HepG2 (cell line): Measurements from ENCODE around the gene DSCAM. TPM values are rescaled to one million over a fixed set of nuclear protein-coding genes. Genes with fewer than 3 reads are reported as not detected.

Experiments used
- ATAC-seq: fragments of 200-7000 bp; cut with Tn5 transposase; 3 replicates; pipeline ENCODE4 v1.9.1; 2020; ENCODE audit warnings: mild to moderate bottlenecking, moderate library complexity
- BruUV-seq: library from RNA; stranded (reverse); fragments of 400-500 nt; replicated peaks from 2 replicates; lab custom pipeline; 2021; lab: Mats Ljungman, UMichigan
- CTCF ChIA-PET: fragments of 300-600 bp; formaldehyde crosslinking; extraction: SDS; loops from one replicate; lab custom pipeline; 2021; ENCODE audit warnings: low total read pairs, inconsistent platforms, low intra/inter-chr PET ratio; lab: Yijun Ruan, JAX
- POLR2A ChIA-PET: fragments of 350-600 bp; sonication (Branson Sonifier 250); formaldehyde crosslinking; loops from one replicate; lab custom pipeline; 2020; ENCODE audit warnings: antibody characterized with exemption, inconsistent platforms; lab: Yijun Ruan, JAX
- DNase-seq: peaks from one replicate; pipeline ENCODE4 v3.0.0-alpha.2; 2015; ENCODE audit warnings: low spot score
- FAIRE-seq: peaks from 3 replicates; lab custom pipeline; 2011; peaks lifted over from hg19 to GRCh38; lab: Jason Lieb, UNC
- H2AFZ ChIP-seq: one replicate; pipeline ENCODE4 v1.6.1; 2011; ENCODE audit warnings: low read length, inconsistent platforms
- H3K27ac ChIP-seq: fragments of 300-600 bp; 3 replicates; pipeline ENCODE4 v1.8.0; 2011; ENCODE audit warnings: mixed run types, mild to moderate bottlenecking, mixed read lengths, low read length, inconsistent platforms; ENCODE audit not compliant: insufficient read depth; ENCODE audit errors: extremely low read length
- H3K27me3 ChIP-seq, 2 experiments: fragments of 200-600 bp in 1 of 2; 2 replicates in 1 of 2; 3 replicates in 1 of 2; pipeline versions ENCODE4 v1.6.0 to v1.8.0; 2011; ENCODE audit warnings: low read length in 2 of 2, mild to moderate bottlenecking in 2 of 2, moderate library complexity in 2 of 2, inconsistent platforms in 1 of 2; ENCODE audit not compliant: insufficient read depth in 2 of 2, control insufficient read depth in 1 of 2
- H3K36me3 ChIP-seq, 2 experiments: fragments of 200-600 bp in 1 of 2; replicated peaks in 1 of 2; 2 replicates in 1 of 2; 3 replicates in 1 of 2; pipeline versions ENCODE4 v1.5.1 to v1.8.0; 2011; ENCODE audit warnings: low read length in 2 of 2, inconsistent platforms in 1 of 2; ENCODE audit not compliant: insufficient read depth in 2 of 2, control insufficient read depth in 1 of 2
- H3K4me1 ChIP-seq: 2 replicates; pipeline ENCODE4 v1.5.1; 2012; ENCODE audit warnings: low read length, inconsistent platforms; ENCODE audit not compliant: insufficient read depth
- H3K4me2 ChIP-seq: 2 replicates; pipeline ENCODE4 v1.6.0; 2011; ENCODE audit warnings: low read depth, low read length, inconsistent platforms
- H3K4me3 ChIP-seq, 3 experiments: fragments of 200-600 bp in 1 of 3; sonication (generic), shearing (Covaris generic) in 1 of 3; replicated peaks in 1 of 3; 2 replicates each; pipeline ENCODE4 v1.5.1; 2011 to 2016; ENCODE audit warnings: low read length in 3 of 3, inconsistent platforms in 2 of 3, low read depth in 2 of 3, mild to moderate bottlenecking in 2 of 3, control low read depth in 1 of 3, mixed read lengths in 1 of 3; ENCODE audit not compliant: insufficient read depth in 1 of 3
- H3K79me2 ChIP-seq: one replicate; pipeline ENCODE4 v1.6.1; 2011; ENCODE audit warnings: low read length, inconsistent platforms; ENCODE audit not compliant: insufficient read depth
- H3K9ac ChIP-seq: 2 replicates; pipeline ENCODE4 v1.6.0; 2011; ENCODE audit warnings: mild to moderate bottlenecking, low read depth, low read length, inconsistent platforms; ENCODE audit not compliant: insufficient read depth
- H3K9me3 ChIP-seq: 2 replicates; pipeline ENCODE4 v1.5.1; 2012; ENCODE audit warnings: mild to moderate bottlenecking, low read length
- H4K20me1 ChIP-seq: 2 replicates; pipeline ENCODE4 v1.6.0; 2011; ENCODE audit warnings: inconsistent platforms, mild to moderate bottlenecking, low read length, moderate library complexity; ENCODE audit not compliant: insufficient read depth
- ATF6 ChIP-seq: sonication (generic); formaldehyde crosslinking; conservative IDR thresholded peaks from 2 replicates; pipeline ENCODE4 v1.4.0; 2020; ENCODE audit warnings: missing genetic modification reagents
- CHD2 ChIP-seq: IDR thresholded peaks from 2 replicates; pipeline ENCODE4 v1.6.1; 2011; ENCODE audit warnings: low read depth, low read length, improper control_type of control experiment
- CREB3 ChIP-seq: sonication (generic); formaldehyde crosslinking; IDR thresholded peaks from 2 replicates; pipeline ENCODE4 v1.5.0; 2020; ENCODE audit warnings: missing genetic modification reagents
- HNRNPK ChIP-seq: fragments of 200-400 bp; formaldehyde crosslinking; IDR thresholded peaks from 2 replicates; pipeline ENCODE4 v1.6.1; 2018; ENCODE audit warnings: low read length, low read depth, moderate library complexity, mild to moderate bottlenecking; ENCODE audit not compliant: poor library complexity, severe bottlenecking
- IRX3 ChIP-seq: sonication (generic); formaldehyde crosslinking; IDR thresholded peaks from 2 replicates; pipeline ENCODE4 v1.8.1; 2023; ENCODE audit warnings: mild to moderate bottlenecking, low read depth, missing genetic modification reagents, borderline replicate concordance
- KMT2B ChIP-seq: IDR thresholded peaks from 2 replicates; pipeline ENCODE4 v1.6.1; 2016; ENCODE audit warnings: missing genetic modification reagents, missing compliant biosample characterization
- MBD4 ChIP-seq: IDR thresholded peaks from 2 replicates; pipeline ENCODE4 v1.6.1; 2012; ENCODE audit warnings: low read length, inconsistent platforms, borderline replicate concordance
- MIER2 ChIP-seq: IDR thresholded peaks from 2 replicates; pipeline ENCODE4 v1.6.1; 2016; ENCODE audit warnings: missing biosample characterization, missing genetic modification reagents
- REPIN1 ChIP-seq: sonication (generic); formaldehyde crosslinking; IDR thresholded peaks from 2 replicates; pipeline ENCODE4 v1.8.0; 2022; ENCODE audit warnings: missing genetic modification reagents, low read depth, mild to moderate bottlenecking, borderline replicate concordance
- RNF2 ChIP-seq: fragments of 450-650 bp; conservative IDR thresholded peaks from 2 replicates; pipeline ENCODE4 v1.6.1; 2016; ENCODE audit warnings: low read depth
- ZNF12 ChIP-seq: sonication (generic); formaldehyde crosslinking; IDR thresholded peaks from 2 replicates; pipeline ENCODE4 v1.5.0; 2020; ENCODE audit warnings: missing genetic modification reagents
- ZNF577 ChIP-seq: sonication (generic); formaldehyde crosslinking; IDR thresholded peaks from 2 replicates; pipeline ENCODE4 v1.4.0; 2020; ENCODE audit warnings: mild to moderate bottlenecking, low read depth, missing genetic modification reagents, borderline replicate concordance
- ZNF724P ChIP-seq: sonication (generic); formaldehyde crosslinking; IDR thresholded peaks from 2 replicates; pipeline ENCODE4 v1.8.0; 2022; ENCODE audit warnings: missing genetic modification reagents, borderline replicate concordance
- ZNF746 ChIP-seq: sonication (generic); formaldehyde crosslinking; IDR thresholded peaks from 2 replicates; pipeline ENCODE4 v1.8.0; 2022; ENCODE audit warnings: mild to moderate bottlenecking, missing genetic modification reagents
- ZNF75D ChIP-seq: sonication (generic); formaldehyde crosslinking; IDR thresholded peaks from 2 replicates; pipeline ENCODE4 v1.8.1; 2023; ENCODE audit warnings: missing genetic modification reagents, mild to moderate bottlenecking, borderline replicate concordance
- WGBS: methylation state at CpG from one replicate; pipeline ENCODE4 v1.1.6; 2017; ENCODE audit warnings: low lambda C conversion rate; 5-methylcytosine and 5-hydroxymethylcytosine counted together
- in situ Hi-C: cut with HindIII; loops from 2 replicates; pipeline ENCODE4 v1.10.0; 2017; ENCODE audit warnings: low pct_unique_long_range_greater_than_20kb; ENCODE audit not compliant: extremely low pct_ligation_motif_present
- intact Hi-C: fragments of 100-400 bp; cut with micrococcal nuclease; formaldehyde crosslinking; loops from one replicate; pipeline ENCODE4 v1.10.0; 2022; ENCODE audit not compliant: unreplicated experiment
- polyA plus RNA-seq, 8 experiments: library from polyadenylated mRNA; depleted of rRNA in 3 of 8; stranded (reverse) in 7 of 8; unstranded in 1 of 8; fragments of >200 nt; fragmentation: Illumina TruSeq in 4 of 8; extraction: Trizol in 4 of 8; gene quantifications; 2 replicates each; pipeline versions ENCODE4 v1.2.1 to v1.2.3, GENCODE V29; 2011 to 2016; ENCODE audit warnings: low read depth in 4 of 8, missing spikeins in 1 of 8, mixed read lengths in 1 of 8; ENCODE audit not compliant: insufficient read depth in 1 of 8
- total RNA-seq, 5 experiments: library from RNA; depleted of rRNA; stranded (reverse); fragments of >200 nt; fragmentation: Illumina TruSeq; extraction: Trizol; gene quantifications; 2 replicates each; pipeline ENCODE4 v1.2.3, GENCODE V29; 2016; ENCODE audit warnings: low read depth in 1 of 5

Gene DSCAM
- total and polyA plus RNA-seq, 2 of the 13 experiments (the other 11 are each of a cell fraction or from before 2014, with no cell fraction given) = not detected

- CTCF ChIA-PET = no interaction called here
- Histone ChIP-seq H3K27ac (no peak overlapping the region), H3K9me3 (peaks cover 95% of the 10 kb centered on the region), H3K27me3 (no peaks in the 10 kb centered on the region), H3K4me1 (no peaks in the 10 kb centered on the region), H3K4me2 (no peak overlapping the region), H4K20me1 (no peaks in the 10 kb centered on the region), H2AFZ (no peak overlapping the region), H3K4me3 (no peak overlapping the region), H3K79me2 (no peaks in the 10 kb centered on the region), H3K36me3 (no peaks in the 10 kb centered on the region), H3K9ac (no peak overlapping the region)
- no TSS peak for BruUV-seq
- no peak for FAIRE-seq
- WGBS = 1% methylated on average over 7 of the region's 7 CpGs
- in situ Hi-C loops = no loop called here
- intact Hi-C loops = no loop called here
- TF ChIP-seq REPIN1 (CRISPR knock-in tag) (no peak), ZNF577 (no peak), CREB3 (CRISPR knock-in tag) (no peak)
- ATAC-seq = no peak
- POLR2A ChIA-PET = no interaction called here
- no peak for DNase-seq
Measured at GRCh38 chr21:40250514-40251294, 596.3 kb downstream of the DSCAM start.

GRCh38 chr21:40244981-40245380, 602.0 kb downstream of the DSCAM start:
- intact Hi-C loops = no loop called here
- WGBS = 15% methylated on average over 4 of the region's 4 CpGs
- no peak for TF ChIP-seq ZNF12 (CRISPR knock-in tag)
- no peak for TF ChIP-seq CHD2
- TF ChIP-seq IRX3 = no peak
- TF ChIP-seq RNF2 = no peak
- no peak for TF ChIP-seq MBD4
- TF ChIP-seq MIER2 (CRISPR knock-in tag) = no peak
- TF ChIP-seq ZNF724P (CRISPR knock-in tag) = no peak
- no peak for TF ChIP-seq ZNF75D (CRISPR knock-in tag)
- TF ChIP-seq KMT2B (CRISPR knock-in tag) = no peak
- TF ChIP-seq ATF6 (CRISPR knock-in tag) = no peak
- TF ChIP-seq ZNF746 (CRISPR knock-in tag) = no peak
- TF ChIP-seq HNRNPK = no peak

More at GRCh38 chr21:40244981-40245380, 602.0 kb downstream of the DSCAM start:
- FAIRE-seq = no peak
- POLR2A ChIA-PET = no interaction called here
- Histone ChIP-seq H3K27me3 (no peaks in the 10 kb centered on the region), H4K20me1 (no peaks in the 10 kb centered on the region), H3K4me3 (no peak overlapping the region), H2AFZ (no peak overlapping the region), H3K4me2 (no peak overlapping the region), H3K36me3 (no peaks in the 10 kb centered on the region), H3K27ac (no peak overlapping the region), H3K4me1 (no peaks in the 10 kb centered on the region), H3K9ac (no peak overlapping the region), H3K9me3 (peaks cover 97% of the 10 kb centered on the region), H3K79me2 (no peaks in the 10 kb centered on the region)
- no TSS peak for BruUV-seq
- no peak for ATAC-seq
- CTCF ChIA-PET = no interaction called here
- no peak for DNase-seq
- in situ Hi-C loops = no loop called here
